GM13976 (cell line): ENCODE results near the gene HECTD4.
"Not testable (repeated sequence)": the region's sequence is repeated elsewhere in the genome, so short reads cannot be mapped to it uniquely, and the experiment has no call there.

ENCODE experiments used
- DNase-seq: peaks from one replicate; pipeline ENCODE4 v3.0.0; 2012; ENCODE audit warnings: low spot score
- in situ Hi-C: fragments of 300-500 bp; cut with MboI; formaldehyde crosslinking; loops from one replicate; pipeline ENCODE4 v1.12.0; 2022; ENCODE audit warnings: low sequenced_read_pairs, mixed read lengths, inconsistent platforms; ENCODE audit not compliant: unreplicated experiment
- TF ChIP-seq, protein P1 (sequence below): IDR thresholded peaks from 2 replicates; pipeline ENCODE4 v1.5.1; 2012; ENCODE audit warnings: borderline replicate concordance, mild to moderate bottlenecking; ENCODE audit not compliant: insufficient read depth; ENCODE audit errors: extremely low read depth, missing control alignments, control extremely low read depth

The HECTD4 gene

GRCh38 chr12:112233242-112233641, 149.0 kb downstream of the HECTD4 start:
- no peak for DNase-seq
- in situ Hi-C loops = no loop called here
- TF ChIP-seq, protein P1, sequence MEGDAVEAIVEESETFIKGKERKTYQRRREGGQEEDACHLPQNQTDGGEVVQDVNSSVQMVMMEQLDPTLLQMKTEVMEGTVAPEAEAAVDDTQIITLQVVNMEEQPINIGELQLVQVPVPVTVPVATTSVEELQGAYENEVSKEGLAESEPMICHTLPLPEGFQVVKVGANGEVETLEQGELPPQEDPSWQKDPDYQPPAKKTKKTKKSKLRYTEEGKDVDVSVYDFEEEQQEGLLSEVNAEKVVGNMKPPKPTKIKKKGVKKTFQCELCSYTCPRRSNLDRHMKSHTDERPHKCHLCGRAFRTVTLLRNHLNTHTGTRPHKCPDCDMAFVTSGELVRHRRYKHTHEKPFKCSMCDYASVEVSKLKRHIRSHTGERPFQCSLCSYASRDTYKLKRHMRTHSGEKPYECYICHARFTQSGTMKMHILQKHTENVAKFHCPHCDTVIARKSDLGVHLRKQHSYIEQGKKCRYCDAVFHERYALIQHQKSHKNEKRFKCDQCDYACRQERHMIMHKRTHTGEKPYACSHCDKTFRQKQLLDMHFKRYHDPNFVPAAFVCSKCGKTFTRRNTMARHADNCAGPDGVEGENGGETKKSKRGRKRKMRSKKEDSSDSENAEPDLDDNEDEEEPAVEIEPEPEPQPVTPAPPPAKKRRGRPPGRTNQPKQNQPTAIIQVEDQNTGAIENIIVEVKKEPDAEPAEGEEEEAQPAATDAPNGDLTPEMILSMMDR = no peak

DNA sequence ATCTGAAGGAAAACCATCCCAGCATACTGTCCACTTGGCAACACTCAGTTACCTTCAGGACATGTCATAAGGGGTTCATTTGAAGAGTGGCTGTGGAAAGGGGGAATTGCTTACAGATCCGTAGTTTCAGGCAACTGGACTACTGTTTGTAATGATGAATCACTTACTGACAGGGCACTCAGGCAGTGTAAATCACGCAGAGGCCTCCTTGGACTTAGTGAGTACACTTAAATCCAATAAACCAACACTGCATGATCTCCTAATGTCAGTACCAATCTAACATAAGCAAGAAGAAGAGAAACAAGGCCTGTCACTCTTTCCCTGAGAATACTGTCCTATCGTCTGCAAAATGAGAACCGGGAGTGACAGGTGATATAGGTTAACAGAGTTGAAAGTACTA, 152.1 kb downstream of the HECTD4 start:
- in situ Hi-C loops = no loop called here
- no peak for DNase-seq
- TF ChIP-seq, protein P1 = no peak

DNA sequence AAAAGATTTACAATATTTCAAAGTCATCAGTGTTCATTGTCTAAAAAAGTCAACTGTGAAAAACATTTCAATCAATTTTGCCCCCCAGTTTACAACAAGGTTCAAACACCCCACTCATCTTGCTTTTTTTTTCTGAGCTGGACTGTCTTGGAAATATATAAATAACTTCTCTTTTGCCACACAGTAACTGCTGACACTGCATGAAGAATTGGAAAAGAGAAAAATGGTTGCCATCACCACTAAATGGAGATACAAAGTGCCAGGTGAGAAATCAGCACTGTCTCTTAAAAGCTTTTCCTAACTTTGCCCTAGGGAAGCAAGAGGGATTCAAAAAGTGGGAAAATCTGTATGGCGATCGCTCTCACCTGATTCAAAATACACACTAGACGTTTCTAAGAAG, 155.5 kb downstream of the HECTD4 start:
- TF ChIP-seq, protein P1 = no peak
- in situ Hi-C loops = no loop called here
- DNase-seq = no peak

DNA sequence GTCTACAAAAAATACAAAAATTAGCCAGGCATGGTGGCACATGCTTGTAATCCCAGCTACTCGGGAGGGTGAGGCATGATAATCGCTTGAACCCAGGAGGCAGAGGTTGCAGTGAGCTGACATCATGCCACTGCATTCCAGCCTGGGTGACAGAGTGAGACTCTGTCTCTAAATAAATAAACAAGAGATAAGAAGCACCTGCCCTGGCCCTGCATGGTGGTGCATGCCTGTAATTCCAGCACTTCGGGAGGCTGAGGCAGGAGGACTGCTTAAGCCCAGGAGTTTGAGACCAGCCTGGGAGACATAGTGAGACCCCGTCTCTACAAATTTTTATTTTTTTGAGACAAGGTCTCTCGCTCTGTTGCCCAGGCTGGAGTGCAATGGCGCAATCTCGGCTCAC, 161.6 kb downstream of the HECTD4 start:
- DNase-seq, in situ Hi-C loops: not testable (repeated sequence)

- DNase-seq = no peak
- in situ Hi-C loops = no loop called here
- TF ChIP-seq, protein P1 = no peak
Measured at GRCh38 chr12:112219195-112219594, 163.0 kb downstream of the HECTD4 start.

- in situ Hi-C loops = no loop called here
- TF ChIP-seq, protein P1 = no peak
- no peak for DNase-seq
Measured at GRCh38 chr12:112218150-112218549, 164.1 kb downstream of the HECTD4 start.

DNA sequence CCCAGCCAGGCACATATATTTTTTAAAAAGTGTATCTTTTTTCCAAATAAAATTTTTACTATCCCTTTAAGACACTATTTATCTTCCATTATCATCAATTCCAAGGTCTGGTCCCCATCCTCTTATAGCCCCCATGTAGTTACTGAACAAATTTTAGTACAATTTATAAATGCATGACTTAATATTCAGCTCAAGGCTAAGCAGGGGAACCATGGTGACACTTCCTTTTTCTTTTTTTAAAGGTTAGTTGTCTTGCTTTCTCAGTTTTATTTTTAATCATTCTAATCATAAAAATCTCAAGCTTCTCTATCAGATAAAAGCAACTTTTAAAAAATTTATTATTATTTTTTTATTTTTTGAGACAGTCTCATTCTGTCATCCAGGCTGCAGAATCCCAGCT, 164.6 kb downstream of the HECTD4 start:
- TF ChIP-seq, protein P1 = no peak
- in situ Hi-C loops = no loop called here
- no peak for DNase-seq
